Muscle of arm (tissue), 12 donors: ENCODE measurements around the gene PRKN. TPM values are rescaled to one million over a fixed set of nuclear protein-coding genes. Genes with fewer than 3 reads are reported as not detected.

ENCODE experiments used
- DNase-seq: peaks from one replicate; pipeline ENCODE4 v3.0.0-alpha.2; 2013
- polyA plus RNA-seq, 12 donors: library from polyadenylated mRNA; unstranded; fragments of 120-200 nt; gene quantifications; one replicate each; pipeline ENCODE4 v1.2.1, GENCODE V29; 2013; ENCODE audit not compliant: insufficient read length in 12 of 12

The PRKN gene
- polyA plus RNA-seq, 12 donors, result 2.6 to 5.4 (median 3.9) TPM; not detected in 2

- no peak for DNase-seq
These were observed 540.2 kb downstream of the PRKN start for GRCh38 chr6:162187168-162187935.

GRCh38 chr6:162184465-162184864, 543.1 kb downstream of the PRKN start:
- no peak for DNase-seq

- no peak for DNase-seq
These were observed 545.7 kb downstream of the PRKN start for GRCh38 chr6:162181741-162182401.

- no peak for DNase-seq
These were observed 546.5 kb downstream of the PRKN start for GRCh38 chr6:162181111-162181510.

GRCh38 chr6:162179196-162179951, 548.2 kb downstream of the PRKN start:
- DNase-seq, result no peak

GRCh38 chr6:162178666-162179065, 548.9 kb downstream of the PRKN start:
- no peak for DNase-seq

- DNase-seq, result no peak
These were observed 549.3 kb downstream of the PRKN start for GRCh38 chr6:162178266-162178665.

GRCh38 chr6:162177746-162178145, 549.8 kb downstream of the PRKN start:
- peak; percentile 35 for DNase-seq

- no peak for DNase-seq
These were observed 554.1 kb downstream of the PRKN start for GRCh38 chr6:162173466-162173865.

- no peak for DNase-seq
These were observed 562.1 kb downstream of the PRKN start for GRCh38 chr6:162165479-162165878.

- DNase-seq, result no peak
These were observed 570.2 kb downstream of the PRKN start for GRCh38 chr6:162157167-162157870.

- no peak for DNase-seq
These were observed 571.4 kb downstream of the PRKN start for GRCh38 chr6:162156146-162156545.

GRCh38 chr6:162154930-162155329, 572.6 kb downstream of the PRKN start:
- DNase-seq, result no peak

- DNase-seq, result no peak
These were observed 573.6 kb downstream of the PRKN start for GRCh38 chr6:162154001-162154400.

GRCh38 chr6:162153120-162153519, 574.4 kb downstream of the PRKN start:
- DNase-seq, result no peak

- no peak for DNase-seq
These were observed 576.4 kb downstream of the PRKN start for GRCh38 chr6:162151021-162151665.

GRCh38 chr6:162150295-162150694, 577.3 kb downstream of the PRKN start:
- no peak for DNase-seq

- DNase-seq, result no peak
These were observed 577.8 kb downstream of the PRKN start for GRCh38 chr6:162149786-162150185.

- no peak for DNase-seq
These were observed 579.8 kb downstream of the PRKN start for GRCh38 chr6:162147805-162148204.

GRCh38 chr6:162147281-162147680, 580.3 kb downstream of the PRKN start:
- no peak for DNase-seq

- no peak for DNase-seq
These were observed 587.2 kb downstream of the PRKN start for GRCh38 chr6:162140251-162140852.
